Measurements from ENCODE around the gene C1QTNF4. TPM values are rescaled to one million over a fixed set of nuclear protein-coding genes. Genes with fewer than 3 reads are reported as not detected.
A peak's percentile ranks its signal among the peaks of the same experiment; 100 is the strongest.

C1QTNF4 gene
- polyA plus RNA-seq, 3 donors, result 0.84 TPM; not detected in 2

GRCh38 chr11:47615249-47615648 lies 21.0 kb upstream of the C1QTNF4 start:
- intact Hi-C loops (cut with micrococcal nuclease), result loop anchor here in 1 of 2 donors (10.0 kb wide), 1 partner anchor 310 kb away; no protein-coding TSS in a partner anchor
- Histone ChIP-seq H3K4me2 (replicated peaks; ENCODE audit: extremely low read depth, low read length, poor library complexity, severe bottlenecking) (no peak overlapping the region), H3K9ac (ENCODE audit: insufficient read depth, low read length, poor library complexity, severe bottlenecking) (no peak overlapping the region), H3K36me3 (replicated peaks in 1 of 2; ENCODE audit: control insufficient read depth in 1 of 2, insufficient read depth in 2 of 2, low read length in 2 of 2) (peaks cover 17 to 57% of the 10 kb centered on the region in 2 donors), H4K20me1 (ENCODE audit: insufficient read depth, low read length) (no peaks in the 10 kb centered on the region), H3K4me1 (ENCODE audit: control insufficient read depth in 1 of 2, insufficient read depth in 2 of 2, low read length in 2 of 2) (peaks cover 12% of the 10 kb centered on the region in 2 donors), H3K27ac (ENCODE audit: low read depth in 1 of 2, low read length in 2 of 2) (no peak overlapping the region), H3K79me2 (ENCODE audit: insufficient read depth, low read length) (no peaks in the 10 kb centered on the region), H3K27me3 (ENCODE audit: control insufficient read depth in 2 of 2, insufficient read depth in 2 of 2, low read length in 2 of 2) (no peaks in the 10 kb centered on the region), H2AFZ (ENCODE audit: insufficient read depth, low read depth, low read length, poor library complexity, severe bottlenecking) (no peak overlapping the region), H3K9me3 (replicated peaks in 1 of 2; ENCODE audit: control insufficient read depth in 1 of 2, insufficient read depth in 1 of 2, low read length in 2 of 2) (no peaks in the 10 kb centered on the region), H3K4me3 (replicated peaks in 1 of 3; ENCODE audit: low read depth in 2 of 3, low read length in 3 of 3) (no peak overlapping the region)
- H3K36me3 Mint-ChIP-seq, result peaks cover 30 to 55% of the 10 kb centered on the region in 2 donors
- TF ChIP-seq, protein P1, sequence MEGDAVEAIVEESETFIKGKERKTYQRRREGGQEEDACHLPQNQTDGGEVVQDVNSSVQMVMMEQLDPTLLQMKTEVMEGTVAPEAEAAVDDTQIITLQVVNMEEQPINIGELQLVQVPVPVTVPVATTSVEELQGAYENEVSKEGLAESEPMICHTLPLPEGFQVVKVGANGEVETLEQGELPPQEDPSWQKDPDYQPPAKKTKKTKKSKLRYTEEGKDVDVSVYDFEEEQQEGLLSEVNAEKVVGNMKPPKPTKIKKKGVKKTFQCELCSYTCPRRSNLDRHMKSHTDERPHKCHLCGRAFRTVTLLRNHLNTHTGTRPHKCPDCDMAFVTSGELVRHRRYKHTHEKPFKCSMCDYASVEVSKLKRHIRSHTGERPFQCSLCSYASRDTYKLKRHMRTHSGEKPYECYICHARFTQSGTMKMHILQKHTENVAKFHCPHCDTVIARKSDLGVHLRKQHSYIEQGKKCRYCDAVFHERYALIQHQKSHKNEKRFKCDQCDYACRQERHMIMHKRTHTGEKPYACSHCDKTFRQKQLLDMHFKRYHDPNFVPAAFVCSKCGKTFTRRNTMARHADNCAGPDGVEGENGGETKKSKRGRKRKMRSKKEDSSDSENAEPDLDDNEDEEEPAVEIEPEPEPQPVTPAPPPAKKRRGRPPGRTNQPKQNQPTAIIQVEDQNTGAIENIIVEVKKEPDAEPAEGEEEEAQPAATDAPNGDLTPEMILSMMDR (IDR thresholded peaks at IDR 0.05), result no peak
- no peak overlapping the region for H3K4me3 Mint-ChIP-seq
- no peak for DNase-seq
- H3K9me3 Mint-ChIP-seq, result no peaks in the 10 kb centered on the region
- H3K27ac Mint-ChIP-seq, result no peak overlapping the region
- peaks cover 15% of the 10 kb centered on the region for H3K4me1 Mint-ChIP-seq
- peaks cover 0 to 2% (median 0%) of the 10 kb centered on the region in 3 donors for H3K27me3 Mint-ChIP-seq (ENCODE audit: low read depth in 3 of 3)

GRCh38 chr11:47611348-47611794 lies 17.2 kb upstream of the C1QTNF4 start:
- Histone ChIP-seq H3K4me1 (ENCODE audit: control insufficient read depth in 1 of 2, insufficient read depth in 2 of 2, low read length in 2 of 2) (peaks cover 12% of the 10 kb centered on the region in 2 donors), H2AFZ (ENCODE audit: insufficient read depth, low read depth, low read length, poor library complexity, severe bottlenecking) (no peak overlapping the region), H3K9me3 (replicated peaks in 1 of 2; ENCODE audit: control insufficient read depth in 1 of 2, insufficient read depth in 1 of 2, low read length in 2 of 2) (no peaks in the 10 kb centered on the region), H3K79me2 (ENCODE audit: insufficient read depth, low read length) (no peaks in the 10 kb centered on the region), H3K4me2 (replicated peaks; ENCODE audit: extremely low read depth, low read length, poor library complexity, severe bottlenecking) (peak overlapping the region; percentile 20), H3K4me3 (replicated peaks in 1 of 3; ENCODE audit: low read depth in 2 of 3, low read length in 3 of 3) (no peak overlapping the region), H3K9ac (ENCODE audit: insufficient read depth, low read length, poor library complexity, severe bottlenecking) (no peak overlapping the region), H3K36me3 (replicated peaks in 1 of 2; ENCODE audit: control insufficient read depth in 1 of 2, insufficient read depth in 2 of 2, low read length in 2 of 2) (peaks cover 0 to 28% of the 10 kb centered on the region in 2 donors), H4K20me1 (ENCODE audit: insufficient read depth, low read length) (no peaks in the 10 kb centered on the region), H3K27ac (ENCODE audit: low read depth in 1 of 2, low read length in 2 of 2) (peak overlapping the region in 1 of 2 donors; percentile 1), H3K27me3 (ENCODE audit: control insufficient read depth in 2 of 2, insufficient read depth in 2 of 2, low read length in 2 of 2) (no peaks in the 10 kb centered on the region)
- peak; percentile 20 to 36 (median 30) for DNase-seq
- H3K27ac Mint-ChIP-seq, result peak overlapping the region in 2 of 7 donors; percentile 74 to 77
- no peaks in the 10 kb centered on the region for H3K9me3 Mint-ChIP-seq
- peak overlapping the region; percentile 31 to 59 for H3K4me3 Mint-ChIP-seq
- 0% methylated on average over 1 of the region's 6 CpGs for WGBS (ENCODE audit: insufficient coverage)
- peaks cover 14 to 29% of the 10 kb centered on the region in 2 donors for H3K36me3 Mint-ChIP-seq
- H3K4me1 Mint-ChIP-seq, result peaks cover 15% of the 10 kb centered on the region
- TF ChIP-seq, protein P1 (IDR thresholded peaks at IDR 0.05), result no peak
- peaks cover 0 to 2% (median 1%) of the 10 kb centered on the region in 3 donors for H3K27me3 Mint-ChIP-seq (ENCODE audit: low read depth in 3 of 3)
- intact Hi-C loops (cut with micrococcal nuclease), result loop anchor here in 1 of 2 donors (10.0 kb wide), 1 partner anchor 307 kb away; no protein-coding TSS in a partner anchor

All from CD14-positive monocyte (primary cell).